Hepatocyte (in vitro differentiated cells): ENCODE measurements around the gene CCDC28B. TPM values are rescaled to one million over a fixed set of nuclear protein-coding genes. Genes with fewer than 3 reads are reported as not detected.

Experiments used
- DNase-seq: peaks from one replicate; pipeline ENCODE4 v3.0.0-alpha.2; 2016; ENCODE audit warnings: low spot score
- H2AFZ ChIP-seq: fragments of 200-600 bp; sonication (generic); 2 replicates; pipeline ENCODE4 v1.6.0; 2016; ENCODE audit warnings: antibody characterized with exemption, mild to moderate bottlenecking
- H3K27ac ChIP-seq: fragments of 200-600 bp; sonication (generic); 2 replicates; pipeline ENCODE4 v1.5.1; 2016; ENCODE audit warnings: mild to moderate bottlenecking
- H3K27me3 ChIP-seq: fragments of 200-600 bp; sonication (generic); 2 replicates; pipeline ENCODE4 v1.6.1; 2016
- H3K36me3 ChIP-seq: fragments of 200-600 bp; sonication (generic); replicated peaks from 2 replicates; pipeline ENCODE4 v1.5.1; 2016; ENCODE audit warnings: low read depth; ENCODE audit not compliant: insufficient read depth
- H3K4me1 ChIP-seq: fragments of 200-600 bp; sonication (generic); 2 replicates; pipeline ENCODE4 v1.5.1; 2016; ENCODE audit warnings: mild to moderate bottlenecking, moderate library complexity; ENCODE audit not compliant: insufficient read depth
- H3K4me2 ChIP-seq: fragments of 200-600 bp; sonication (generic); 2 replicates; pipeline ENCODE4 v1.6.0; 2016
- H3K4me3 ChIP-seq: fragments of 200-600 bp; sonication (generic); 2 replicates; pipeline ENCODE4 v1.5.1; 2016; ENCODE audit warnings: mild to moderate bottlenecking
- H3K79me2 ChIP-seq: fragments of 200-600 bp; sonication (generic); 2 replicates; pipeline ENCODE4 v1.6.0; 2017; ENCODE audit warnings: mild to moderate bottlenecking
- H3K9me2 ChIP-seq: fragments of 200-600 bp; sonication (generic); replicated peaks from 2 replicates; pipeline ENCODE4 v1.6.0; 2017; ENCODE audit warnings: mild to moderate bottlenecking; ENCODE audit not compliant: insufficient read depth
- H3K9me3 ChIP-seq: fragments of 200-600 bp; sonication (generic); 2 replicates; pipeline ENCODE4 v1.5.1; 2016; ENCODE audit warnings: low read depth, mild to moderate bottlenecking
- H4K20me1 ChIP-seq: fragments of 200-600 bp; sonication (generic); 2 replicates; pipeline ENCODE4 v1.6.0; 2016; ENCODE audit warnings: mild to moderate bottlenecking; ENCODE audit not compliant: insufficient read depth, poor library complexity, severe bottlenecking
- EZH2 ChIP-seq: fragments of 200-600 bp; sonication (generic); IDR thresholded peaks from 2 replicates; pipeline ENCODE4 v1.6.1; 2016; ENCODE audit warnings: antibody characterized with exemption, mild to moderate bottlenecking, borderline replicate concordance
- EZH2phosphoT487 ChIP-seq: fragments of 200-600 bp; sonication (generic); IDR thresholded peaks from one replicate; pipeline ENCODE4 v1.6.1; 2018; ENCODE audit warnings: antibody characterized with exemption, mild to moderate bottlenecking, low read depth, moderate library complexity; ENCODE audit not compliant: unreplicated experiment, severe bottlenecking
- WGBS: methylation state at CpG from one replicate; pipeline ENCODE4 v1.1.6; 2016; ENCODE audit warnings: low lambda C conversion rate; ENCODE audit errors: missing lambda C conversion rate; 5-methylcytosine and 5-hydroxymethylcytosine counted together
- polyA plus RNA-seq: library from polyadenylated mRNA; unstranded; fragments of >200 nt; fragmentation: Nextera tagmentation; extraction: Ambion mirVana; gene quantifications from 2 replicates; pipeline ENCODE4 v1.2.1, GENCODE V29; 2016
- total RNA-seq: library from RNA; depleted of rRNA; stranded (reverse); fragments of >200 nt; gene quantifications from 2 replicates; pipeline ENCODE4 v1.2.3, GENCODE V29; 2014
- TF ChIP-seq, protein P1 (sequence below): fragments of 200-600 bp; sonication (generic); IDR thresholded peaks from 2 replicates; pipeline ENCODE4 v1.5.1; 2016; ENCODE audit warnings: antibody characterized with exemption, mild to moderate bottlenecking; ENCODE audit not compliant: poor library complexity

CCDC28B gene
- total and polyA plus RNA-seq, 2 experiments from 2014 or later: 15.8 to 29.5 TPM

DNA sequence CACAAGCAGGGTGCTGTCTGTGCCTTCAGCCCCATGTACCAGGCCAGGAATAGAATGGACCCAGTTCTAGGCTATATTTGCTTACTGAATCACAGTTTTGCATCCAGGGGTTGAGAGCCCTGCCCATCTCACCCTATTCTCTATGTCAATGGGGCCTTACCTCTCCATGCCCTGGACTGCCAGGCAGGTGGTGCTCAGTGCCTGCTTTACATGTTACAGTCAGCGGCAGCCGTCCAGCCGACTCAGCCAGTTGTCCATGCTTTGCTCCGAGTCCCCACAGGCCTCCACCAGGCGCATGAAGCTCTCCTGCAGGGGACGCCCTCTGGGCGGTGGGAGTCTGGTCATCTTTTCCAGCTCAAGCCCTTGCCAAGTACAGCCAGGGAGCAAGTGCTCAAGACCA lies 34.4 kb downstream of the CCDC28B start:
- Histone ChIP-seq H3K36me3 (no peaks in the 10 kb centered on the region), H3K4me1 (no peaks in the 10 kb centered on the region), H3K4me3 (no peak overlapping the region), H3K27ac (no peak overlapping the region), H3K27me3 (no peaks in the 10 kb centered on the region), H3K4me2 (no peak overlapping the region), H2AFZ (no peak overlapping the region), H4K20me1 (no peaks in the 10 kb centered on the region), H3K79me2 (no peaks in the 10 kb centered on the region), H3K9me2 (no peaks in the 10 kb centered on the region), H3K9me3 (no peaks in the 10 kb centered on the region)
- WGBS: 91% methylated on average over 7 of the region's 7 CpGs
- TF ChIP-seq, protein P1, sequence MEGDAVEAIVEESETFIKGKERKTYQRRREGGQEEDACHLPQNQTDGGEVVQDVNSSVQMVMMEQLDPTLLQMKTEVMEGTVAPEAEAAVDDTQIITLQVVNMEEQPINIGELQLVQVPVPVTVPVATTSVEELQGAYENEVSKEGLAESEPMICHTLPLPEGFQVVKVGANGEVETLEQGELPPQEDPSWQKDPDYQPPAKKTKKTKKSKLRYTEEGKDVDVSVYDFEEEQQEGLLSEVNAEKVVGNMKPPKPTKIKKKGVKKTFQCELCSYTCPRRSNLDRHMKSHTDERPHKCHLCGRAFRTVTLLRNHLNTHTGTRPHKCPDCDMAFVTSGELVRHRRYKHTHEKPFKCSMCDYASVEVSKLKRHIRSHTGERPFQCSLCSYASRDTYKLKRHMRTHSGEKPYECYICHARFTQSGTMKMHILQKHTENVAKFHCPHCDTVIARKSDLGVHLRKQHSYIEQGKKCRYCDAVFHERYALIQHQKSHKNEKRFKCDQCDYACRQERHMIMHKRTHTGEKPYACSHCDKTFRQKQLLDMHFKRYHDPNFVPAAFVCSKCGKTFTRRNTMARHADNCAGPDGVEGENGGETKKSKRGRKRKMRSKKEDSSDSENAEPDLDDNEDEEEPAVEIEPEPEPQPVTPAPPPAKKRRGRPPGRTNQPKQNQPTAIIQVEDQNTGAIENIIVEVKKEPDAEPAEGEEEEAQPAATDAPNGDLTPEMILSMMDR: no peak
- TF ChIP-seq EZH2 (no peak), EZH2phosphoT487 (no peak)
- no peak for DNase-seq

DNA sequence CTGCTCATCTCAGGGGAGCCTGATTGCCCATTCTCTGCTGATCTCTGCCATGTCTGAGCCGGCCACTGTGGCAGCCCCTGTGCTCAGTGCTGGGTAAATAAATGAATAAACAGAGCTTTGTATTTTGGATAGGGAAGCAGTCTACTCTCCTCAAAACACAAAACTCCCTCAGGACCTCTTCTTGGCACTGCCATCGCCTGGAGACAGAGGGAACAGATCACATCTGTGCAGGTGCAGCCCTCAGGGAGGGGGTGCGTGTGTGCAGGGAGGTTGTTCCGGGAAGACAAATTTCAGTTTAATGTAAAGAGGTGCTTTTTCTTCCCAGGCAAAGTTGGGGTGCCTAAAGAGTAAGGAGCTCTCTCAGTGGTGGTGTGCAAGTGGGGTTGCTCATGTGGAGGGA lies 38.9 kb downstream of the CCDC28B start:
- Histone ChIP-seq H3K9me3 (no peaks in the 10 kb centered on the region), H3K9me2 (no peaks in the 10 kb centered on the region), H2AFZ (peak overlapping the region; percentile 94), H3K4me1 (peaks cover 4% of the 10 kb centered on the region), H3K4me2 (peak overlapping the region; percentile 99), H3K79me2 (peaks cover 2% of the 10 kb centered on the region), H3K4me3 (no peak overlapping the region), H3K27ac (no peak overlapping the region), H3K36me3 (no peaks in the 10 kb centered on the region), H3K27me3 (no peaks in the 10 kb centered on the region), H4K20me1 (no peaks in the 10 kb centered on the region)
- WGBS: 54% methylated on average over 4 of the region's 4 CpGs
- TF ChIP-seq EZH2 (no peak), EZH2phosphoT487 (no peak)
- TF ChIP-seq, protein P1: no peak
- no peak for DNase-seq

DNA sequence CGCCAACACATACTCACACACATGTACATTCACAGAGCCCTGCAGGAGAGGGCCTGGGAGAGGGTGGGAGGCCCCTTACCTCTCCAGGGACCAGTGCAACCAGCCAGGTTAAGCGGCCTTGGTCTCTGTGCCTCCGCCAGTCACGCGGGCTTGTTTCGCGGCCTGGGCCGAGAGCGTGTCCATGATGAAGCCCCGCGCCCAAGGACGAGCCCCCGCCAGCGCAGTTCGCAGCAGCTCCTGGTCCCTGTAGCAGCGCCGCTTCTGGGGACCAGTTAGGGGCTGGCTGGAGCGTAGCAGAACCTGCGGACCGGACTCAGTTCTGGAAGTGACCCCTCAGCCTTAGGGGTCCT lies 39.4 kb downstream of the CCDC28B start:
- H2AFZ ChIP-seq: peak overlapping the region; percentile 94
- H3K4me3 ChIP-seq: peak overlapping the region; percentile 89
- peaks cover 2% of the 10 kb centered on the region for H3K79me2 ChIP-seq
- TF ChIP-seq, protein P1: no peak
- TF ChIP-seq EZH2phosphoT487 (no peak), EZH2 (no peak)
- H3K4me1 ChIP-seq: peaks cover 4% of the 10 kb centered on the region
- no peak for DNase-seq
- 16% methylated on average over 20 of the region's 20 CpGs for whole genome bisulfite sequencing
- no peaks in the 10 kb centered on the region for H3K9me2 ChIP-seq
- no peaks in the 10 kb centered on the region for H4K20me1 ChIP-seq
- H3K36me3 ChIP-seq: no peaks in the 10 kb centered on the region
- peak overlapping the region; percentile 88 for H3K27ac ChIP-seq
- H3K9me3 ChIP-seq: no peaks in the 10 kb centered on the region
- peak overlapping the region; percentile 99 for H3K4me2 ChIP-seq
- no peaks in the 10 kb centered on the region for H3K27me3 ChIP-seq
